Vagina (tissue), 2 donors: Measurements from ENCODE around the gene S1PR5. TPM values are rescaled to one million over a fixed set of nuclear protein-coding genes. Genes with fewer than 3 reads are reported as not detected.

ENCODE experiments used
- DNase-seq, 2 donors: peaks; one replicate each; pipeline ENCODE4 v3.0.0-alpha.2; 2017; ENCODE audit errors: extremely low spot score in 2 of 2
- H3K27ac ChIP-seq: fragments of 200-600 bp; sonication (generic); one replicate; pipeline ENCODE4 v1.5.1; 2019
- H3K27me3 ChIP-seq: fragments of 200-600 bp; sonication (generic); one replicate; pipeline ENCODE4 v1.5.1; 2019
- H3K36me3 ChIP-seq, 2 donors: fragments of 200-600 bp; sonication (generic); one replicate each; pipeline ENCODE4 v1.5.1; 2017 to 2019
- H3K4me1 ChIP-seq: fragments of 200-600 bp; sonication (generic); one replicate; pipeline ENCODE4 v1.5.1; 2019
- H3K4me3 ChIP-seq, 2 donors: fragments of 200-600 bp; sonication (generic); 1 replicate in 1 of 2; 2 replicates in 1 of 2; pipeline ENCODE4 v1.5.1; 2016 to 2019
- H3K9me3 ChIP-seq: fragments of 200-600 bp; sonication (generic); one replicate; pipeline ENCODE4 v1.5.1; 2019
- CTCF ChIP-seq, 3 experiments: fragments of 450-650 bp in 2 of 3; fragments of 200-600 bp in 1 of 3; sonication (generic) in 1 of 3; IDR thresholded peaks; one replicate each; pipeline ENCODE4 v1.5.1; 2017 to 2019; ENCODE audit warnings: antibody characterized with exemption in 3 of 3, mild to moderate bottlenecking in 2 of 3, moderate library complexity in 2 of 3
- POLR2A ChIP-seq, 2 donors: fragments of 450-650 bp; IDR thresholded peaks; one replicate each; pipeline ENCODE4 v1.6.1; 2017; ENCODE audit warnings: antibody characterized with exemption in 2 of 2, mild to moderate bottlenecking in 2 of 2, moderate library complexity in 2 of 2
- POLR2AphosphoS5 ChIP-seq, 2 donors: sonication (generic); formaldehyde crosslinking; IDR thresholded peaks; one replicate each; pipeline ENCODE4 v1.9.0; 2017; ENCODE audit warnings: antibody characterized with exemption in 2 of 2, mild to moderate bottlenecking in 2 of 2, low read depth in 1 of 2; ENCODE audit not compliant: insufficient read depth in 1 of 2
- intact Hi-C: fragments of 100-400 bp; cut with DNase I; formaldehyde crosslinking; loops from one replicate; pipeline ENCODE4 v1.15.1; 2023
- total RNA-seq: library from RNA; depleted of rRNA; stranded (reverse); fragments of >200 nt; gene quantifications from one replicate; pipeline ENCODE4 v1.2.3, GENCODE V29; 2016

The S1PR5 gene
- total RNA-seq, 1 donor from 2014 or later: 36.6 TPM

GRCh38 chr19:10546817-10547216 is 29.6 kb upstream of the S1PR5 start:
- peaks cover 27% of the 10 kb centered on the region for H3K4me1 ChIP-seq
- intact Hi-C loops: no loop called here
- no peak overlapping the region for H3K27ac ChIP-seq
- no peak overlapping the region for H3K4me3 ChIP-seq
- no peaks in the 10 kb centered on the region for H3K9me3 ChIP-seq
- H3K36me3 ChIP-seq: peaks cover 0 to 53% of the 10 kb centered on the region in 2 donors
- DNase-seq: no peak
- TF ChIP-seq POLR2AphosphoS5 (IDR thresholded peaks at IDR 0.05; ENCODE audit: insufficient read depth in 1 of 2, low read depth in 1 of 2) (no peak), POLR2A (IDR thresholded peaks at IDR 0.05) (no peak), CTCF (IDR thresholded peaks at IDR 0.05) (no peak)
- no peaks in the 10 kb centered on the region for H3K27me3 ChIP-seq

- peaks cover 27% of the 10 kb centered on the region for H3K4me1 ChIP-seq
- H3K9me3 ChIP-seq: no peaks in the 10 kb centered on the region
- no peak for DNase-seq
- peak overlapping the region; percentile 94 for H3K27ac ChIP-seq
- intact Hi-C loops: no loop called here
- no peak for TF ChIP-seq POLR2A (IDR thresholded peaks at IDR 0.05)
- TF ChIP-seq CTCF (IDR thresholded peaks at IDR 0.05): no peak
- TF ChIP-seq POLR2AphosphoS5 (IDR thresholded peaks at IDR 0.05; ENCODE audit: insufficient read depth in 1 of 2, low read depth in 1 of 2): no peak
- peaks cover 0 to 34% of the 10 kb centered on the region in 2 donors for H3K36me3 ChIP-seq
- peak overlapping the region; percentile 88 to 93 for H3K4me3 ChIP-seq
- no peaks in the 10 kb centered on the region for H3K27me3 ChIP-seq
Measured at GRCh38 chr19:10544753-10545251, 27.6 kb upstream of the S1PR5 start.

GRCh38 chr19:10544242-10544752 is 27.1 kb upstream of the S1PR5 start:
- TF ChIP-seq POLR2A (IDR thresholded peaks at IDR 0.05) (no peak), POLR2AphosphoS5 (IDR thresholded peaks at IDR 0.05; ENCODE audit: insufficient read depth in 1 of 2, low read depth in 1 of 2) (no peak), CTCF (IDR thresholded peaks at IDR 0.05) (no peak)
- no peaks in the 10 kb centered on the region for H3K27me3 ChIP-seq
- DNase-seq: no peak
- peak overlapping the region; percentile 88 to 93 for H3K4me3 ChIP-seq
- H3K36me3 ChIP-seq: peaks cover 0 to 29% of the 10 kb centered on the region in 2 donors
- intact Hi-C loops: no loop called here
- H3K9me3 ChIP-seq: no peaks in the 10 kb centered on the region
- peak overlapping the region; percentile 94 for H3K27ac ChIP-seq
- H3K4me1 ChIP-seq: peaks cover 27% of the 10 kb centered on the region

- peaks cover 0 to 22% of the 10 kb centered on the region in 2 donors for H3K36me3 ChIP-seq
Measured at GRCh38 chr19:10543420-10544241, 26.4 kb upstream of the S1PR5 start, which contains the start of gene ATG4D. Gene ATG4D, plus strand, starts transcription at chr19:10543904. Its CDS starts 187 bp downstream, at chr19:10544091.

More at GRCh38 chr19:10543420-10544241, 26.4 kb upstream of the S1PR5 start, which contains the start of gene ATG4D:
- Histone ChIP-seq H3K27ac (peak within 1 kb of the TSS; percentile 94), H3K4me1 (peaks cover 27% of the 10 kb centered on the region), H3K4me3 (peak within 1 kb of the TSS; percentile 88 to 93), H3K9me3 (no peaks in the 10 kb centered on the region), H3K27me3 (no peaks in the 10 kb centered on the region)
- DNase-seq: no peak
- intact Hi-C loops: no loop called here
- TF ChIP-seq POLR2AphosphoS5 (IDR thresholded peaks at IDR 0.05; ENCODE audit: insufficient read depth in 1 of 2, low read depth in 1 of 2) (peak in 1 of 2 donors; percentile 54), POLR2A (IDR thresholded peaks at IDR 0.05) (peak in 1 of 2 donors; percentile 60), CTCF (IDR thresholded peaks at IDR 0.05) (no peak)
